Measurements from ENCODE around the gene VPS37B.

The VPS37B gene

GRCh38 chr12:122843455-122843854 lies 52.5 kb downstream of the VPS37B start:
- H3K27me3 ChIP-seq, result peaks cover 2% of the 10 kb centered on the region
- H3K4me3 ChIP-seq (ENCODE audit: low read depth in 1 of 2, low read length in 1 of 2), result no peak overlapping the region
- H3K4me1 ChIP-seq (ENCODE audit: control insufficient read depth in 1 of 2, insufficient read depth in 1 of 2, low read depth in 1 of 2, low read length in 1 of 2), result no peaks in the 10 kb centered on the region
- H3K36me3 ChIP-seq, result no peaks in the 10 kb centered on the region
- no peak overlapping the region for H3K27ac ChIP-seq
- TF ChIP-seq CTCF (IDR thresholded peaks at IDR 0.05), result no peak
- H3K9me3 ChIP-seq, result no peaks in the 10 kb centered on the region

- no peaks in the 10 kb centered on the region for H3K36me3 ChIP-seq
- TF ChIP-seq CTCF (IDR thresholded peaks at IDR 0.05), result no peak
- no peak overlapping the region for H3K27ac ChIP-seq
- H3K4me1 ChIP-seq (ENCODE audit: control insufficient read depth in 1 of 2, insufficient read depth in 1 of 2, low read depth in 1 of 2, low read length in 1 of 2), result no peaks in the 10 kb centered on the region
- no peaks in the 10 kb centered on the region for H3K9me3 ChIP-seq
- no peak overlapping the region for H3K4me3 ChIP-seq (ENCODE audit: low read depth in 1 of 2, low read length in 1 of 2)
- H3K27me3 ChIP-seq, result peaks cover 9% of the 10 kb centered on the region
Measured at GRCh38 chr12:122842505-122843405, 53.2 kb downstream of the VPS37B start.

GRCh38 chr12:122841544-122842321 lies 54.2 kb downstream of the VPS37B start:
- no peaks in the 10 kb centered on the region for H3K36me3 ChIP-seq
- H3K27me3 ChIP-seq, result peaks cover 19% of the 10 kb centered on the region
- no peaks in the 10 kb centered on the region for H3K9me3 ChIP-seq
- H3K4me1 ChIP-seq (ENCODE audit: control insufficient read depth in 1 of 2, insufficient read depth in 1 of 2, low read depth in 1 of 2, low read length in 1 of 2), result peaks cover 2 to 4% of the 10 kb centered on the region in 2 experiments
- no peak overlapping the region for H3K4me3 ChIP-seq (ENCODE audit: low read depth in 1 of 2, low read length in 1 of 2)
- H3K27ac ChIP-seq, result no peak overlapping the region
- no peak for TF ChIP-seq CTCF (IDR thresholded peaks at IDR 0.05)

- Histone ChIP-seq H3K9me3 (no peaks in the 10 kb centered on the region), H3K27ac (no peak overlapping the region), H3K36me3 (no peaks in the 10 kb centered on the region), H3K4me1 (ENCODE audit: control insufficient read depth in 1 of 2, insufficient read depth in 1 of 2, low read depth in 1 of 2, low read length in 1 of 2) (peaks cover 11 to 13% of the 10 kb centered on the region in 2 experiments), H3K4me3 (ENCODE audit: low read depth in 1 of 2, low read length in 1 of 2) (no peak overlapping the region), H3K27me3 (peaks cover 28% of the 10 kb centered on the region)
- no peak for TF ChIP-seq CTCF (IDR thresholded peaks at IDR 0.05)
Measured at GRCh38 chr12:122840580-122841513, 55.1 kb downstream of the VPS37B start.

Data from neutrophil (primary cell).